Neuronal stem cell (in vitro differentiated cells): ENCODE measurements around the gene TRAF5.

ENCODE experiments used
- DNase-seq: peaks from one replicate; pipeline ENCODE4 v3.0.0-alpha.2; 2013; ENCODE audit warnings: low spot score
- H2AFZ ChIP-seq: one replicate; pipeline ENCODE4 v1.6.1; 2013; ENCODE audit warnings: mild to moderate bottlenecking, low read length, inconsistent platforms
- H2AK5ac ChIP-seq: 2 replicates; pipeline ENCODE4 v1.6.1; 2013; ENCODE audit warnings: low read depth, mild to moderate bottlenecking, inconsistent platforms, low read length, moderate library complexity, mixed read lengths
- H2BK120ac ChIP-seq: 2 replicates; pipeline ENCODE4 v1.6.1; 2013; ENCODE audit warnings: low read depth, mild to moderate bottlenecking, inconsistent platforms, low read length, moderate library complexity, mixed read lengths
- H2BK12ac ChIP-seq: one replicate; pipeline ENCODE4 v1.6.1; 2013; ENCODE audit warnings: low read length, inconsistent platforms
- H2BK15ac ChIP-seq: 2 replicates; pipeline ENCODE4 v1.6.1; 2013; ENCODE audit warnings: mild to moderate bottlenecking, low read length, inconsistent platforms, mixed read lengths
- H2BK5ac ChIP-seq: one replicate; pipeline ENCODE4 v1.6.1; 2013; ENCODE audit warnings: inconsistent platforms, mild to moderate bottlenecking, low read length, moderate library complexity
- H3K14ac ChIP-seq: one replicate; pipeline ENCODE4 v1.6.1; 2013; ENCODE audit warnings: low read length, inconsistent platforms
- H3K18ac ChIP-seq: 2 replicates; pipeline ENCODE4 v1.6.1; 2013; ENCODE audit warnings: low read length, inconsistent platforms
- H3K23ac ChIP-seq: 2 replicates; pipeline ENCODE4 v1.6.1; 2013; ENCODE audit warnings: low read depth, mild to moderate bottlenecking, mixed read lengths, low read length, inconsistent platforms; ENCODE audit not compliant: poor library complexity
- H3K27ac ChIP-seq: replicated peaks from 3 replicates; pipeline ENCODE4 v1.5.1; 2013; ENCODE audit warnings: low read length, inconsistent platforms
- H3K27me3 ChIP-seq, 3 experiments: 2 replicates each; pipeline ENCODE4 v1.6.1; 2013; ENCODE audit warnings: low read length in 3 of 3, mild to moderate bottlenecking in 2 of 3, inconsistent platforms in 1 of 3, low read depth in 1 of 3, mixed read lengths in 1 of 3, moderate library complexity in 1 of 3; ENCODE audit not compliant: control insufficient read depth in 3 of 3, insufficient read depth in 3 of 3
- H3K36me3 ChIP-seq, 2 donors: replicated peaks in 1 of 2; 2 replicates each; pipeline ENCODE4 v1.6.1; 2013; ENCODE audit warnings: low read length in 2 of 2; ENCODE audit not compliant: control insufficient read depth in 2 of 2, insufficient read depth in 2 of 2
- H3K4ac ChIP-seq: 2 replicates; pipeline ENCODE4 v1.6.1; 2013; ENCODE audit warnings: inconsistent platforms, mild to moderate bottlenecking, low read length, moderate library complexity
- H3K4me1 ChIP-seq, 2 donors: 1 replicate in 1 of 2; 2 replicates in 1 of 2; pipeline ENCODE4 v1.6.1; 2013; ENCODE audit warnings: low read length in 2 of 2, low read depth in 1 of 2; ENCODE audit not compliant: control insufficient read depth in 2 of 2, insufficient read depth in 1 of 2
- H3K4me2 ChIP-seq: one replicate; pipeline ENCODE4 v1.6.1; 2013; ENCODE audit warnings: mild to moderate bottlenecking, low read length, inconsistent platforms; ENCODE audit not compliant: insufficient read depth, poor library complexity, severe bottlenecking
- H3K4me3 ChIP-seq, 2 donors: 2 replicates each; pipeline ENCODE4 v1.5.1; 2013; ENCODE audit warnings: low read length in 2 of 2, mild to moderate bottlenecking in 2 of 2, inconsistent platforms in 1 of 2, moderate library complexity in 1 of 2
- H3K79me1 ChIP-seq: one replicate; pipeline ENCODE4 v1.6.1; 2013; ENCODE audit warnings: low read depth, mild to moderate bottlenecking, inconsistent platforms, low read length, moderate library complexity
- H3K9ac ChIP-seq: one replicate; pipeline ENCODE4 v1.6.1; 2013; ENCODE audit warnings: mild to moderate bottlenecking, low read depth, low read length, inconsistent platforms; ENCODE audit not compliant: poor library complexity
- H3K9me3 ChIP-seq, 2 donors: replicated peaks in 1 of 2; 2 replicates each; pipeline versions ENCODE3 to v1.6.1; 2013; ENCODE audit warnings: low read length in 2 of 2, mild to moderate bottlenecking in 2 of 2, inconsistent platforms in 1 of 2, low read depth in 1 of 2, mixed read lengths in 1 of 2, moderate library complexity in 1 of 2; ENCODE audit not compliant: control insufficient read depth in 2 of 2, insufficient read depth in 1 of 2
- H4K8ac ChIP-seq: one replicate; pipeline ENCODE4 v1.6.1; 2013; ENCODE audit warnings: low read depth, mild to moderate bottlenecking, inconsistent platforms, low read length, moderate library complexity
- H4K91ac ChIP-seq: one replicate; pipeline ENCODE4 v1.6.1; 2013; ENCODE audit warnings: low read length, low read depth, mild to moderate bottlenecking, inconsistent platforms; ENCODE audit not compliant: poor library complexity
- WGBS, 2 donors: extraction: QIAGEN DNeasy Blood & Tissue Kit; methylation state at CpG; one replicate each; pipeline ENCODE4 v1.1.7; 2013; ENCODE audit warnings: missing lambda C conversion rate in 2 of 2, mixed read lengths in 1 of 2; ENCODE audit not compliant: insufficient read length in 2 of 2, insufficient replicate concordance in 1 of 2; ENCODE audit errors: extremely low coverage in 2 of 2; 5-methylcytosine and 5-hydroxymethylcytosine counted together

The TRAF5 gene

DNA sequence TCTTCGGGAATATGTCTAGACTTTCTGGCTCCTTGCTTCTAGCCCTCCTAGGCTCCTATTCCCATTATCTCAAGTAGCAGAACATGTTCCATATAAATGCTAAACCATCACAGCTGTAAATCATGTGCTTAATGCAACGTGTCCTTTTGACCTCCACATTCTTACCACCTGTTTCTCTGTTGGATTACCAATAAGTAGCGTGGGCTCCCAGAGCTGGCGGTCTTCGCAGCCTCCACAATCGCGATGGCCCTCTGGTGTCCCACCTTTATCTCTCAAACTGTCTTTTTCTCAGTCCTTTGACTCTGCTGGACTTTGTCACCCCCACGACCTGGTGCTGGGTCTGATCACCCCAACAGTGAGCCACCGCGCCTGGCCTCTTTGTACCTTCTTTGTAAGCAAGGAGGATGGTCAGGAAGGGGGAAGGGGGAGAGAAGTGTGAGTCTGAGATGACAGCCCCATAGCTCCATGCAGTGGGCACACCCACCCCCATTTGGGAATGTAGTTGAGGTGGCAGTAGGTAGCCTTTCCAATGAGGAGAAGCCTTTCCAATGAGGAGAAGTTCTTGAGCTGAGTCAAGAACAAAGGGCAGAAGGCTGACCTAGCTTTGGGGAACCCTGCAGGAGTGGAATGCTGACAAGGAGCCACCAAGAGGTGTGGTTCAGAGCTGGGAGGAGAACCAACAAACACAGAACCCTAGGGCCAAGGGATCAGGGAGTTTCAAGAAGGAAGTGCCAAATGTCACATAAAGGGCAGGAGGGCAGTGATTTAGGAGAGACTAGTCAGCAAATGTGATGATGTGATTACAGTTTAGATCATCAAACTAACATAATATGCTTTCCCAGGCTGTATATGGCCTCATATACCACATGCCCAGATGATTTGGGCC is 14.2 kb downstream of the TRAF5 start:
- Histone ChIP-seq H4K91ac (no peak overlapping the region), H4K8ac (no peak overlapping the region), H3K18ac (no peak overlapping the region), H3K79me1 (peaks cover 8% of the 10 kb centered on the region), H2BK120ac (no peak overlapping the region), H2BK5ac (no peak overlapping the region), H3K9ac (no peak overlapping the region), H3K27ac (no peak overlapping the region), H2AK5ac (no peak overlapping the region), H2BK15ac (no peak overlapping the region), H3K4me3 (no peak overlapping the region), H2BK12ac (no peak overlapping the region), H3K36me3 (no peaks in the 10 kb centered on the region), H3K27me3 (no peaks in the 10 kb centered on the region), H2AFZ (no peak overlapping the region), H3K23ac (no peak overlapping the region), H3K9me3 (peaks cover 0 to 1% of the 10 kb centered on the region in 2 donors), H3K4me1 (peaks cover 1 to 6% of the 10 kb centered on the region in 2 donors), H3K14ac (no peak overlapping the region), H3K4me2 (no peak overlapping the region), H3K4ac (no peak overlapping the region)
- no CpG with 5 or more reads among the region's 10 CpGs for WGBS, 2 donors
- no peak for DNase-seq

DNA sequence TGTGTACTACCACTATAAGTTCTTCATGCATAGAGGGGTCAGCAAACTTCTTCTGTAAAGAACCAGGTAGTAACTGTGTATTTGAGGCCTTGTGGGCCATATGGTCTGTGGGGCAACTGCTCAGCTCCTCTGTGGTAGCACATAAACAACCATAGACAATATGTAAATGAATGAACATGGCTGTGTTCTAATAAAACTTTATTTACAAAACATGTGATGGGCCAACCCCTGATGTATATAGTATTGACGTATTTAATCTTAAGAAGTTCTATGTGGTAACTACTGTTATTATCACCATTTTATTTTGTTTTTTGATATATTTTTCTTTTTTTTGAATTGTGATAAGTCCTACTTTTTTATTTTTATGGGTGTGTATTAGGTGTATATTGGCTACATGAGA is 15.4 kb downstream of the TRAF5 start:
- WGBS, 2 donors: no CpG with 5 or more reads among the region's 1 CpG
- no peak overlapping the region for H3K4ac ChIP-seq
- H3K79me1 ChIP-seq: peaks cover 8% of the 10 kb centered on the region
- H3K23ac ChIP-seq: no peak overlapping the region
- no peaks in the 10 kb centered on the region for H3K27me3 ChIP-seq
- no peak overlapping the region for H2AK5ac ChIP-seq
- H4K8ac ChIP-seq: no peak overlapping the region
- no peak overlapping the region for H3K18ac ChIP-seq
- no peak overlapping the region for H3K9ac ChIP-seq
- H2AFZ ChIP-seq: no peak overlapping the region
- H2BK15ac ChIP-seq: no peak overlapping the region
- H2BK12ac ChIP-seq: no peak overlapping the region
- H4K91ac ChIP-seq: no peak overlapping the region
- no peak overlapping the region for H3K4me3 ChIP-seq
- H3K14ac ChIP-seq: no peak overlapping the region
- H2BK5ac ChIP-seq: no peak overlapping the region
- peaks cover 1 to 6% of the 10 kb centered on the region in 2 donors for H3K4me1 ChIP-seq
- H3K9me3 ChIP-seq: peaks cover 0 to 1% of the 10 kb centered on the region in 2 donors
- H3K4me2 ChIP-seq: no peak overlapping the region
- no peak overlapping the region for H3K27ac ChIP-seq
- no peak overlapping the region for H2BK120ac ChIP-seq
- no peaks in the 10 kb centered on the region for H3K36me3 ChIP-seq
- DNase-seq: no peak

DNA sequence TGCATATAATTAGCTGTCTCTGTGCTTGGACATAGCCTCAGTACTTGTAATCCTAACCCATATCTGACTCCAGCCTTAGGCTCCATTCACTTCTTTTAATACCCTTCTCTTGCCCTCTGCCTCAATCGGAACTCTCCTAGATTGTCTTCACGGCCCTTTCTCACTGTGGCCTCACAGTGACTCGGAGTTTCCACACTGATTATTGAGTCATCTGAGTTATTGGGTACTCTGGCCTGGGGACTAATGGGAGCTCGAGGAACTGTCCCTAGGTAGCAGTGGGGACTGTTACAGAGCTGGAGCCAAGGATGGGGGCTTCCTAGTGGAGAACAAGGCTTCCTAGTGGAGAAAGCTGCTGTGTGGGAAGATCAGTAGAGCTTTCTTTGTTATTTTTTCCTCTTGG is 17.0 kb downstream of the TRAF5 start:
- no peak overlapping the region for H3K9ac ChIP-seq
- no peak overlapping the region for H3K18ac ChIP-seq
- WGBS, 2 donors: no CpG with 5 or more reads among the region's 4 CpGs
- H4K8ac ChIP-seq: no peak overlapping the region
- no peak overlapping the region for H3K27ac ChIP-seq
- no peak overlapping the region for H3K4me3 ChIP-seq
- H2BK12ac ChIP-seq: no peak overlapping the region
- H4K91ac ChIP-seq: no peak overlapping the region
- no peak overlapping the region for H3K4ac ChIP-seq
- H2BK5ac ChIP-seq: no peak overlapping the region
- no peak overlapping the region for H3K14ac ChIP-seq
- no peak overlapping the region for H2AFZ ChIP-seq
- no peaks in the 10 kb centered on the region for H3K27me3 ChIP-seq
- no peak overlapping the region for H3K23ac ChIP-seq
- H2AK5ac ChIP-seq: no peak overlapping the region
- H3K4me1 ChIP-seq: peaks cover 1 to 6% of the 10 kb centered on the region in 2 donors
- peaks cover 5% of the 10 kb centered on the region for H3K79me1 ChIP-seq
- H3K9me3 ChIP-seq: peaks cover 0 to 1% of the 10 kb centered on the region in 2 donors
- no peak overlapping the region for H2BK15ac ChIP-seq
- no peak overlapping the region for H2BK120ac ChIP-seq
- H3K36me3 ChIP-seq: no peaks in the 10 kb centered on the region
- no peak for DNase-seq
- no peak overlapping the region for H3K4me2 ChIP-seq

DNA sequence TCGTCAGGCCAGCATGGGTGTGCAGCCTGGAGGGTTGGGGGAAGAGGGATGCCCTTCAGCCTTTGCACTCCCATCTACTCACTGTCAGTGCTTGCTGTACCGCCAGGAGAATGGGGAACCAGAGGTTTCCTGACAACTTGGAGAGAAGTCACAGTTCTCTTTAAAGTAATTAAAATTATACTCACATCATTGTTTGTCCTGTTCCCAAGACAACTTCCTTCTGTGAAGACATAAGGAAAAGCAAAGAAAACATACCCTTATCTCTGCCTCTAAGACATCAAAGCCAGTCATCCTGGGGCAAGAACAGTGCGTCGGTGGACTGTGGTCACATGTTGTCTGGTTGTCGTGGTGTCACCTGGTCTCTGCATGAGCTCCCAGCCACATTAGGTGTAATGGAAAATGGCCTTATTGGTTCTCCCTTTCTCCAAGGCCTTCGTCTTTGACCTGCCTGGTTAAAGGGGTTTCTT is 17.6 kb downstream of the TRAF5 start:
- no peak overlapping the region for H3K18ac ChIP-seq
- H2BK5ac ChIP-seq: no peak overlapping the region
- no peak overlapping the region for H4K8ac ChIP-seq
- H4K91ac ChIP-seq: no peak overlapping the region
- peaks cover 1 to 6% of the 10 kb centered on the region in 2 donors for H3K4me1 ChIP-seq
- H3K9ac ChIP-seq: no peak overlapping the region
- H3K4me3 ChIP-seq: no peak overlapping the region
- H3K4ac ChIP-seq: no peak overlapping the region
- no peak for DNase-seq
- H2BK12ac ChIP-seq: no peak overlapping the region
- no peak overlapping the region for H2BK15ac ChIP-seq
- H3K27ac ChIP-seq: no peak overlapping the region
- H2AK5ac ChIP-seq: no peak overlapping the region
- no peak overlapping the region for H2AFZ ChIP-seq
- H3K4me2 ChIP-seq: no peak overlapping the region
- H2BK120ac ChIP-seq: no peak overlapping the region
- no CpG with 5 or more reads among the region's 6 CpGs for WGBS, 2 donors
- no peaks in the 10 kb centered on the region for H3K27me3 ChIP-seq
- no peaks in the 10 kb centered on the region for H3K36me3 ChIP-seq
- H3K79me1 ChIP-seq: peaks cover 5% of the 10 kb centered on the region
- peaks cover 0 to 1% of the 10 kb centered on the region in 2 donors for H3K9me3 ChIP-seq
- H3K14ac ChIP-seq: no peak overlapping the region
- H3K23ac ChIP-seq: no peak overlapping the region
